Esophagus muscularis mucosa (tissue), 4 donors: ENCODE results near the gene CAPN8. TPM values are rescaled to one million over a fixed set of nuclear protein-coding genes. Genes with fewer than 3 reads are reported as not detected.

Experiments
- DNase-seq: peaks from one replicate; pipeline ENCODE4 v3.0.0-alpha.2; 2017; ENCODE audit errors: extremely low spot score
- H3K27ac ChIP-seq, 4 donors: fragments of 200-600 bp; sonication (generic); replicated peaks in 1 of 4; 1 replicate in 3 of 4; 2 replicates in 1 of 4; pipeline ENCODE4 v1.5.1; 2016 to 2019; ENCODE audit warnings: mild to moderate bottlenecking in 1 of 4
- H3K27me3 ChIP-seq, 4 donors: fragments of 200-600 bp; sonication (generic); one replicate each; pipeline versions ENCODE4 v1.5.1 to v1.6.0; 2016 to 2019
- H3K36me3 ChIP-seq, 4 donors: fragments of 200-600 bp; sonication (generic); one replicate each; pipeline ENCODE4 v1.5.1; 2016 to 2019
- H3K4me1 ChIP-seq, 4 donors: fragments of 200-600 bp; sonication (generic); one replicate each; pipeline ENCODE4 v1.5.1; 2016 to 2019
- H3K4me3 ChIP-seq, 4 donors: fragments of 200-600 bp; sonication (generic); 1 replicate in 2 of 4; 2 replicates in 2 of 4; pipeline ENCODE4 v1.5.1; 2016 to 2019; ENCODE audit warnings: mild to moderate bottlenecking in 4 of 4, moderate library complexity in 1 of 4
- H3K9me3 ChIP-seq, 4 donors: fragments of 200-600 bp; sonication (generic); 1 replicate in 3 of 4; 2 replicates in 1 of 4; pipeline ENCODE4 v1.5.1; 2016 to 2019
- CTCF ChIP-seq, 3 experiments: fragments of 200-600 bp in 2 of 3; fragments of 450-650 bp in 1 of 3; sonication (generic) in 2 of 3; IDR thresholded peaks; one replicate each; pipeline ENCODE4 v1.5.1; 2017 to 2019; ENCODE audit warnings: antibody characterized with exemption in 3 of 3, mild to moderate bottlenecking in 2 of 3, moderate library complexity in 1 of 3
- EP300 ChIP-seq: sonication (generic); formaldehyde crosslinking; IDR thresholded peaks from one replicate; pipeline ENCODE4 v1.6.1; 2017; ENCODE audit warnings: antibody characterized with exemption
- POLR2A ChIP-seq: fragments of 450-650 bp; IDR thresholded peaks from one replicate; pipeline ENCODE4 v1.6.1; 2017; ENCODE audit warnings: antibody characterized with exemption, moderate library complexity, mild to moderate bottlenecking, low read depth
- POLR2AphosphoS5 ChIP-seq, 2 donors: sonication (generic); formaldehyde crosslinking; IDR thresholded peaks; one replicate each; pipeline ENCODE4 v1.6.1; 2017; ENCODE audit warnings: antibody characterized with exemption in 2 of 2
- whole genome bisulfite sequencing: methylation state at CpG from one replicate; pipeline ENCODE4 v1.1.5; 2018; 5-methylcytosine and 5-hydroxymethylcytosine counted together
- intact Hi-C: fragments of 100-400 bp; cut with DNase I; formaldehyde crosslinking; loops from one replicate; pipeline ENCODE4 v1.15.1; 2023
- small RNA-seq, 3 donors: library from RNA; depleted of rRNA; stranded (forward); fragments of <200 nt; gene quantifications; one replicate each; pipeline ENCODE3, GENCODE V24; 2016
- total RNA-seq, 4 donors: library from RNA; depleted of rRNA; stranded (reverse); fragments of >200 nt; gene quantifications; one replicate each; pipeline versions ENCODE4 v1.1.0 to v1.2.1, GENCODE V29; 2016

CAPN8 gene
- total RNA-seq, 4 donors from 2014 or later: 1.0 TPM; not detected in 3

GRCh38 chr1:223492044-223492443 lies 173.5 kb downstream of the CAPN8 start:
- DNase-seq: no peak
- Histone ChIP-seq H3K27me3 (peaks cover 0 to 7% (median 0%) of the 10 kb centered on the region in 4 donors), H3K4me1 (no peaks in the 10 kb centered on the region), H3K36me3 (no peaks in the 10 kb centered on the region), H3K9me3 (no peaks in the 10 kb centered on the region), H3K4me3 (no peak overlapping the region), H3K27ac (no peak overlapping the region)
- intact Hi-C loops: no loop called here
- TF ChIP-seq POLR2AphosphoS5 (IDR thresholded peaks at IDR 0.05): no peak
- TF ChIP-seq EP300: no peak
- TF ChIP-seq CTCF (IDR thresholded peaks at IDR 0.05): no peak
- no peak for TF ChIP-seq POLR2A
- WGBS: 89% methylated on average over 7 of the region's 7 CpGs

Small RNA genes lying within 50 kb of the gene (small RNA-seq; reads per million reads assigned to genes)
- 0 reads per million in 3 donors for gene RNU6-1248P
- gene SNRPEP10: 0 reads per million in 3 donors

Other genes with a start within 250 kb of the CAPN8 start
- 100 to 1,000 TPM in 3 of 4 donors, 10 to 100 TPM in 1; 91.9 to 231 (median 161) TPM for gene CAPN2, start 46.8 kb upstream of the CAPN8 start, total RNA-seq
- gene TP53BP2, start 180.2 kb upstream of the CAPN8 start, total RNA-seq: 100 to 1,000 TPM in 1 of 4 donors, 10 to 100 TPM in 3; 26.6 to 106 (median 43.8) TPM